Activated CD8-positive, alpha-beta memory T cell treated with anti-CD3 and anti-CD28 coated beads, Interleukin-2, amount 50 U/mL, for 24 hours (primary cell): ENCODE data around the gene ZNF462.

Experiments used
- DNase-seq: peaks from one replicate; pipeline ENCODE4 v3.0.0-alpha.2; 2020; ENCODE audit errors: extremely low read depth

The ZNF462 gene

GRCh38 chr9:106927916-106928315, 65.0 kb downstream of the ZNF462 start:
- no peak for DNase-seq

- DNase-seq: no peak
Observed at GRCh38 chr9:106928350-106928749, 65.4 kb downstream of the ZNF462 start.

GRCh38 chr9:106929471-106930177, 66.7 kb downstream of the ZNF462 start:
- DNase-seq: no peak

GRCh38 chr9:106930477-106930876, 67.5 kb downstream of the ZNF462 start:
- DNase-seq: no peak

GRCh38 chr9:106931466-106931865, 68.5 kb downstream of the ZNF462 start:
- DNase-seq: no peak

GRCh38 chr9:106932178-106932577, 69.2 kb downstream of the ZNF462 start:
- no peak for DNase-seq

- no peak for DNase-seq
Observed at GRCh38 chr9:106932675-106933074, 69.7 kb downstream of the ZNF462 start.

- no peak for DNase-seq
Observed at GRCh38 chr9:106933470-106933869, 70.5 kb downstream of the ZNF462 start.

- no peak for DNase-seq
Observed at GRCh38 chr9:106934442-106935238, 71.7 kb downstream of the ZNF462 start.

GRCh38 chr9:106936680-106937079, 73.7 kb downstream of the ZNF462 start:
- DNase-seq: no peak

GRCh38 chr9:106941916-106942315, 79.0 kb downstream of the ZNF462 start:
- no peak for DNase-seq

- DNase-seq: no peak
Observed at GRCh38 chr9:106945727-106946660, 83.0 kb downstream of the ZNF462 start.

- no peak for DNase-seq
Observed at GRCh38 chr9:106947106-106947900, 84.3 kb downstream of the ZNF462 start.

GRCh38 chr9:106953174-106953573, 90.2 kb downstream of the ZNF462 start:
- DNase-seq: no peak

- no peak for DNase-seq
Observed at GRCh38 chr9:106954558-106954957, 91.6 kb downstream of the ZNF462 start.

GRCh38 chr9:106954974-106955850, 92.2 kb downstream of the ZNF462 start:
- DNase-seq: no peak

- DNase-seq: no peak
Observed at GRCh38 chr9:106956971-106957370, 94.0 kb downstream of the ZNF462 start.

- DNase-seq: no peak
Observed at GRCh38 chr9:106958955-106959657, 96.1 kb downstream of the ZNF462 start.

GRCh38 chr9:106960258-106960657, 97.3 kb downstream of the ZNF462 start:
- DNase-seq: no peak

- no peak for DNase-seq
Observed at GRCh38 chr9:106961623-106962022, 98.7 kb downstream of the ZNF462 start.
